Myometrial cell (primary cell): ENCODE results near the gene CRK. TPM values are rescaled to one million over a fixed set of nuclear protein-coding genes. Genes with fewer than 3 reads are reported as not detected.

Experiments
- total RNA-seq: library from RNA; depleted of rRNA; stranded (reverse); fragments of >200 nt; gene quantifications from 2 replicates; pipeline ENCODE4 v1.2.3, GENCODE V29; 2015

CRK gene
- 66.3 and 73.7 TPM in 2 replicates for total RNA-seq

GRCh38 chr17:1455797-1456599, at the start of gene CRK:
Gene CRK, minus strand, starts transcription at chr17:1456232. Its CDS starts 115 bp downstream, at chr17:1456117.

GRCh38 chr17:1492249-1493206, 36.5 kb upstream of the CRK start, which contains the start of gene MYO1C:
Gene MYO1C, minus strand, starts transcription at chr17:1492686. Its CDS starts 199 bp downstream, at chr17:1492487.

GRCh38 chr17:1399679-1400512, 56.1 kb downstream of the CRK start, which contains the start of gene YWHAE:
Gene YWHAE, minus strand, starts transcription at chr17:1400222. Its CDS starts 112 bp downstream, at chr17:1400110.

Other genes with a start within 250 kb of the CRK start
- not detected in 2 replicates for gene BHLHA9, start 185.8 kb downstream of the CRK start, total RNA-seq
- gene TRARG1, start 176.6 kb downstream of the CRK start, total RNA-seq, result not detected in 2 replicates
- gene YWHAE, start 56.0 kb downstream of the CRK start, total RNA-seq, result 879 and 1,013 TPM in 2 replicates
- gene MYO1C, start 36.5 kb upstream of the CRK start, total RNA-seq, result 153 and 162 TPM in 2 replicates
- 25.5 and 28.5 TPM in 2 replicates for gene INPP5K, start 60.4 kb upstream of the CRK start, total RNA-seq
- gene PITPNA, start 106.6 kb upstream of the CRK start, total RNA-seq, result 31.4 and 31.9 TPM in 2 replicates
- gene SLC43A2, start 172.6 kb upstream of the CRK start, total RNA-seq, result 24.2 and 28.5 TPM in 2 replicates
- 0.89 and 1.4 TPM in 2 replicates for gene SCARF1, start 189.5 kb upstream of the CRK start, total RNA-seq
- 15.9 and 28.2 TPM in 2 replicates for gene RILP, start 193.6 kb upstream of the CRK start, total RNA-seq
- gene PRPF8, start 228.6 kb upstream of the CRK start, total RNA-seq, result 129 and 139 TPM in 2 replicates